NT2/D1 (cell line): ENCODE data around the gene DEPDC1B.

Source experiments
- SUZ12 ChIP-seq: IDR thresholded peaks from 2 replicates; pipeline ENCODE4 v1.6.1; 2011; ENCODE audit not compliant: insufficient read length, insufficient read depth; ENCODE audit errors: extremely low read depth
- YY1 ChIP-seq: IDR thresholded peaks from 2 replicates; pipeline ENCODE4 v1.6.1; 2011; ENCODE audit not compliant: insufficient read length, insufficient read depth
- ZNF274 ChIP-seq: IDR thresholded peaks from 2 replicates; pipeline ENCODE4 v1.6.1; 2011; ENCODE audit warnings: mild to moderate bottlenecking, low read depth, low read length

GRCh38 chr5:60630179-60630578 lies 69.8 kb downstream of the DEPDC1B start:
- TF ChIP-seq ZNF274 (no peak), YY1 (no peak), SUZ12 (no peak)
